ENCODE data around the gene UBE2U. TPM values are rescaled to one million over a fixed set of nuclear protein-coding genes. Genes with fewer than 3 reads are reported as not detected.

Gene UBE2U
- total RNA-seq, 1 experiment from 2014 or later = not detected

DNA sequence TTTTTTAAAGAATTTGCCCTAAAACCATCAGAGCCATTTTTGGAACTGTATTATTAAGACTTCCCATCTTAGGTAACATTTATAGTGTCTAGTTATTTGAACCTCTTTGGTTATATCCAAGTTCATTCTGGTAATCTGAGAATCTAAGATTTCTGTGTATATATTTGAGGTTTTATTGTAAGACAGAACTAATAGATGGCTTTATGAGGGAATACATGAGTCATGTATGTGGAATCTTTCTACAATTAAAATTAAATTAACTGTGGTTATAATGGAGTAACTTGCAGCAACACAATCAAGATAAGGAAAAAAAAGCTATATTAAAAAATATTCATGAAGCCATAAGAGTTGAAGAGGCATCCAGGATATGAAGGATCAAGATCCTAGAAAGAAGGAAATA is 92.1 kb downstream of the UBE2U start:
- peaks cover 3% of the 10 kb centered on the region; the same call in 1 of the 2 replicates for H3K27me3 Mint-ChIP-seq (ENCODE audit: low read depth)
- TF ChIP-seq, protein P1, sequence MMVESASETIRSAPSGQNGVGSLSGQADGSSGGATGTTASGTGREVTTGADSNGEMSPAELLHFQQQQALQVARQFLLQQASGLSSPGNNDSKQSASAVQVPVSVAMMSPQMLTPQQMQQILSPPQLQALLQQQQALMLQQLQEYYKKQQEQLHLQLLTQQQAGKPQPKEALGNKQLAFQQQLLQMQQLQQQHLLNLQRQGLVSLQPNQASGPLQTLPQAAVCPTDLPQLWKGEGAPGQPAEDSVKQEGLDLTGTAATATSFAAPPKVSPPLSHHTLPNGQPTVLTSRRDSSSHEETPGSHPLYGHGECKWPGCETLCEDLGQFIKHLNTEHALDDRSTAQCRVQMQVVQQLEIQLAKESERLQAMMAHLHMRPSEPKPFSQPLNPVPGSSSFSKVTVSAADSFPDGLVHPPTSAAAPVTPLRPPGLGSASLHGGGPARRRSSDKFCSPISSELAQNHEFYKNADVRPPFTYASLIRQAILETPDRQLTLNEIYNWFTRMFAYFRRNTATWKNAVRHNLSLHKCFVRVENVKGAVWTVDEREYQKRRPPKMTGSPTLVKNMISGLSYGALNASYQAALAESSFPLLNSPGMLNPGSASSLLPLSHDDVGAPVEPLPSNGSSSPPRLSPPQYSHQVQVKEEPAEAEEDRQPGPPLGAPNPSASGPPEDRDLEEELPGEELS (CRISPR knock-in tag; IDR thresholded peaks at IDR 0.05) = no peak
- TF ChIP-seq HMGA2 (CRISPR knock-in tag; IDR thresholded peaks at IDR 0.05) = no peak
- no peak for TF ChIP-seq TCF7 (CRISPR knock-in tag; IDR thresholded peaks at IDR 0.05; ENCODE audit: low read depth)
- TF ChIP-seq EMX1 (CRISPR knock-in tag; IDR thresholded peaks at IDR 0.05) = no peak
- no peak for TF ChIP-seq USF2 (CRISPR knock-in tag; IDR thresholded peaks at IDR 0.05)
- TF ChIP-seq GTF2I (CRISPR knock-in tag; conservative IDR thresholded peaks at IDR 0.05) = no peak
- TF ChIP-seq SOX15 (CRISPR knock-in tag; IDR thresholded peaks at IDR 0.05) = no peak
- TF ChIP-seq MAX (CRISPR knock-in tag; IDR thresholded peaks at IDR 0.05) = no peak
- TF ChIP-seq, protein P2, sequence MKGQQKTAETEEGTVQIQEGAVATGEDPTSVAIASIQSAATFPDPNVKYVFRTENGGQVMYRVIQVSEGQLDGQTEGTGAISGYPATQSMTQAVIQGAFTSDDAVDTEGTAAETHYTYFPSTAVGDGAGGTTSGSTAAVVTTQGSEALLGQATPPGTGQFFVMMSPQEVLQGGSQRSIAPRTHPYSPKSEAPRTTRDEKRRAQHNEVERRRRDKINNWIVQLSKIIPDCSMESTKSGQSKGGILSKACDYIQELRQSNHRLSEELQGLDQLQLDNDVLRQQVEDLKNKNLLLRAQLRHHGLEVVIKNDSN (CRISPR knock-in tag; IDR thresholded peaks at IDR 0.05) = no peak
- TF ChIP-seq GABPB1 (CRISPR knock-in tag; IDR thresholded peaks at IDR 0.05) = no peak
- no peak for TF ChIP-seq MYBL2 (CRISPR knock-in tag; IDR thresholded peaks at IDR 0.05)
- TF ChIP-seq NR1H2 (CRISPR knock-in tag; IDR thresholded peaks at IDR 0.05) = no peak
- TF ChIP-seq, protein P3, sequence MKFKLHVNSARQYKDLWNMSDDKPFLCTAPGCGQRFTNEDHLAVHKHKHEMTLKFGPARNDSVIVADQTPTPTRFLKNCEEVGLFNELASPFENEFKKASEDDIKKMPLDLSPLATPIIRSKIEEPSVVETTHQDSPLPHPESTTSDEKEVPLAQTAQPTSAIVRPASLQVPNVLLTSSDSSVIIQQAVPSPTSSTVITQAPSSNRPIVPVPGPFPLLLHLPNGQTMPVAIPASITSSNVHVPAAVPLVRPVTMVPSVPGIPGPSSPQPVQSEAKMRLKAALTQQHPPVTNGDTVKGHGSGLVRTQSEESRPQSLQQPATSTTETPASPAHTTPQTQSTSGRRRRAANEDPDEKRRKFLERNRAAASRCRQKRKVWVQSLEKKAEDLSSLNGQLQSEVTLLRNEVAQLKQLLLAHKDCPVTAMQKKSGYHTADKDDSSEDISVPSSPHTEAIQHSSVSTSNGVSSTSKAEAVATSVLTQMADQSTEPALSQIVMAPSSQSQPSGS (CRISPR knock-in tag; IDR thresholded peaks at IDR 0.05; ENCODE audit: borderline replicate concordance, low read depth) = no peak
- TF ChIP-seq FOXK1 (CRISPR knock-in tag; IDR thresholded peaks at IDR 0.05) = no peak
- no peak for TF ChIP-seq SP1 (CRISPR knock-in tag; conservative IDR thresholded peaks at IDR 0.05)
- TF ChIP-seq, protein P4, sequence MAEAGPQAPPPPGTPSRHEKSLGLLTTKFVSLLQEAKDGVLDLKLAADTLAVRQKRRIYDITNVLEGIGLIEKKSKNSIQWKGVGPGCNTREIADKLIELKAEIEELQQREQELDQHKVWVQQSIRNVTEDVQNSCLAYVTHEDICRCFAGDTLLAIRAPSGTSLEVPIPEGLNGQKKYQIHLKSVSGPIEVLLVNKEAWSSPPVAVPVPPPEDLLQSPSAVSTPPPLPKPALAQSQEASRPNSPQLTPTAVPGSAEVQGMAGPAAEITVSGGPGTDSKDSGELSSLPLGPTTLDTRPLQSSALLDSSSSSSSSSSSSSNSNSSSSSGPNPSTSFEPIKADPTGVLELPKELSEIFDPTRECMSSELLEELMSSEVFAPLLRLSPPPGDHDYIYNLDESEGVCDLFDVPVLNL (CRISPR knock-in tag; IDR thresholded peaks at IDR 0.05; ENCODE audit: borderline replicate concordance, low read depth) = no peak
- no peak for TF ChIP-seq TEAD1 (CRISPR knock-in tag; IDR thresholded peaks at IDR 0.05)
- no peak for TF ChIP-seq ELF4 (CRISPR knock-in tag; IDR thresholded peaks at IDR 0.05; ENCODE audit: low read depth)
- H3K27ac Mint-ChIP-seq = no peak overlapping the region
- ChIA-PET CTCF (no interaction called here), POLR2A (no interaction called here)
- H3K9me3 Mint-ChIP-seq = peaks cover 20% of the 10 kb centered on the region
- peaks cover 7% of the 10 kb centered on the region; the same call in 1 of the 2 replicates for H3K4me1 Mint-ChIP-seq
- H3K36me3 Mint-ChIP-seq = peaks cover 2% of the 10 kb centered on the region; the same call in 1 of the 2 replicates
- ATAC-seq = no peak
- H3K4me3 Mint-ChIP-seq = no peak overlapping the region
- DNase-seq (ENCODE audit: low spot score) = no peak

DNA sequence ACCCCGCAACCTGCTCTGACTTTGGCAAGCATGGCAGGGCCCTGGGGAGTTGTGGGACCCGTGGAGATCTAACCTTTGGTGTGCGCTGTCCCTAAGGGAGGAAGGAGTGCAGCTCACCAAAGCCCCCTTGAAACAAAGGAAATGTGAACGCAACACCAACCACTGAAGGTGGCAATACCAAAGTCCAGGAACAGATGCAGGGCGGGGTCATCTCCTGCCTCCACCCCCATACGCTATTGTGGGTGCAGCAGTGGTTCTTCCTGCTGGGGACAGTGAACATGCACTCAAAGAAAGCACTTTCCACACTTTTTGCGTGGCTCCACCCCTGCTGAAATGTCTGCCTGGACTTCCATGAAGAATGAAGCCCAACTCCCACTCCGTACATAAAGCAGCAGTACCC is 93.0 kb downstream of the UBE2U start:
- H3K9me3 Mint-ChIP-seq = peaks cover 20% of the 10 kb centered on the region
- DNase-seq (ENCODE audit: low spot score) (no peak), ATAC-seq (no peak)
- H3K27me3 Mint-ChIP-seq (ENCODE audit: low read depth) = peaks cover 3% of the 10 kb centered on the region; the same call in 1 of the 2 replicates
- peaks cover 2% of the 10 kb centered on the region; the same call in 1 of the 2 replicates for H3K36me3 Mint-ChIP-seq
- H3K4me3 Mint-ChIP-seq = no peak overlapping the region
- CTCF ChIA-PET = no interaction called here
- no peak overlapping the region for H3K27ac Mint-ChIP-seq
- H3K4me1 Mint-ChIP-seq = peaks cover 7% of the 10 kb centered on the region; the same call in 1 of the 2 replicates
- POLR2A ChIA-PET = no interaction called here
- TF ChIP-seq USF2 (CRISPR knock-in tag; IDR thresholded peaks at IDR 0.05) = no peak
- TF ChIP-seq GTF2I (CRISPR knock-in tag; conservative IDR thresholded peaks at IDR 0.05) = no peak
- no peak for TF ChIP-seq ZNF232 (CRISPR knock-in tag; IDR thresholded peaks at IDR 0.05)
- no peak for TF ChIP-seq HMGXB4 (CRISPR knock-in tag; IDR thresholded peaks at IDR 0.05)
- no peak for TF ChIP-seq SMAD4 (CRISPR knock-in tag; IDR thresholded peaks at IDR 0.05)
- TF ChIP-seq PRRX2 (CRISPR knock-in tag; IDR thresholded peaks at IDR 0.05) = no peak
- TF ChIP-seq KAT7 (CRISPR knock-in tag; IDR thresholded peaks at IDR 0.05; ENCODE audit: borderline replicate concordance) = no peak
- TF ChIP-seq CREM (CRISPR knock-in tag; IDR thresholded peaks at IDR 0.05) = no peak
- no peak for TF ChIP-seq NR2C2 (CRISPR knock-in tag; IDR thresholded peaks at IDR 0.05)
